Measurements from ENCODE around the gene AGBL2. TPM values are rescaled to one million over a fixed set of nuclear protein-coding genes. Genes with fewer than 3 reads are reported as not detected.

AGBL2 gene
- total RNA-seq, 6 donors from 2014 or later = 1.6 to 39.0 (median 10.7) TPM

DNA sequence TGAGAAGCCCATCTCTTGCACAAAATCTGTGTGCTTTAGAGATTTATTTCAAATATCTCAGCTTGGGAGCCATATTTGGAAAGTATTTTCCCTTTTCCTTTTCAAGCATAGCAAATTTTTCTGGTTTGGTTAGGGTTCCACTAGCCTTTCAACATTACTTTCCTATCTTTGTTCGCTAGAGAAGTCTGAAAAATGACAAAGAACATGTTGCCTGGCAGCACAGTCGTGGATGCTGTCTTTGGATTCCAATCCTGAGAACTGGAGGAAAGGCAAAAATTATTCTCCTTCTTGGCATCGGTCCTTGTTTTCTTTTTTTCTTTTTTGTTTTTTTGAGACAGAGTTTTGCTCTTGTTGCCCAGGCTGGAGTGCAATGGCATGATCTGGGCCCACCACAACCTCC is 65.9 kb downstream of the AGBL2 start:
- TF ChIP-seq EP300 (IDR thresholded peaks at IDR 0.05) (no peak), CTCF (IDR thresholded peaks at IDR 0.05) (no peak), POLR2AphosphoS5 (IDR thresholded peaks at IDR 0.05) (no peak), POLR2A (IDR thresholded peaks at IDR 0.05) (no peak)
- Histone ChIP-seq H3K36me3 (no peaks in the 10 kb centered on the region), H3K9me3 (no peaks in the 10 kb centered on the region), H3K27ac (no peak overlapping the region), H3K27me3 (no peaks in the 10 kb centered on the region), H3K4me1 (no peaks in the 10 kb centered on the region), H3K4me3 (no peak overlapping the region)
- no peak for DNase-seq
- 56 to 71% methylated on average over 3 of the region's 3 CpGs for WGBS, 2 donors
- ATAC-seq (ENCODE audit: low FRiP score in 2 of 2) = no peak

DNA sequence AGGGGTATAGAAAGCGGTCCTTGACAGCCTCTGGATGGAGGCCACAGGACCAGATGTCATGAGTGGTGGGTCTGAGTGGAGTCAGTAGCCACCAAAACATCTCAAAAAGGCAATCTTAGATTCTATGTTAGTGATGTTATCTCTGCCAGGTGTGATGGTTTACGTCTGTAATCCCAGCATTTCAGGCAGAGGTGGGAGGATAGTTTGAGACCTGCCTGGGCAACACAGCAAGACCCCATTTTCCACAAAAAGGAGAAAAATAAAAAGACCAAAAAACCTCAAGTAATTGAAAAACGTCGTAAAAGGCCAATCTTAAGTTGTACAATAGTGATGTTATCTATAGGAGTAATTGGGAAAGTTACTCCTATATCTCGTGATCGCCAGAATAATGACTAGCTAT is 69.2 kb downstream of the AGBL2 start:
- Histone ChIP-seq H3K9me3 (no peaks in the 10 kb centered on the region), H3K4me1 (peaks cover 6 to 14% (median 10%) of the 10 kb centered on the region in 4 donors), H3K36me3 (no peaks in the 10 kb centered on the region), H3K27me3 (no peaks in the 10 kb centered on the region), H3K4me3 (no peak overlapping the region), H3K27ac (no peak overlapping the region)
- ATAC-seq (ENCODE audit: low FRiP score in 2 of 2) (no peak), DNase-seq (no peak)
- TF ChIP-seq EP300 (IDR thresholded peaks at IDR 0.05) = no peak
- no peak for TF ChIP-seq POLR2AphosphoS5 (IDR thresholded peaks at IDR 0.05)
- TF ChIP-seq CTCF (IDR thresholded peaks at IDR 0.05) = no peak
- TF ChIP-seq POLR2A (IDR thresholded peaks at IDR 0.05) = no peak
- 89 to 93% methylated on average over 6 of the region's 6 CpGs for WGBS, 2 donors

DNA sequence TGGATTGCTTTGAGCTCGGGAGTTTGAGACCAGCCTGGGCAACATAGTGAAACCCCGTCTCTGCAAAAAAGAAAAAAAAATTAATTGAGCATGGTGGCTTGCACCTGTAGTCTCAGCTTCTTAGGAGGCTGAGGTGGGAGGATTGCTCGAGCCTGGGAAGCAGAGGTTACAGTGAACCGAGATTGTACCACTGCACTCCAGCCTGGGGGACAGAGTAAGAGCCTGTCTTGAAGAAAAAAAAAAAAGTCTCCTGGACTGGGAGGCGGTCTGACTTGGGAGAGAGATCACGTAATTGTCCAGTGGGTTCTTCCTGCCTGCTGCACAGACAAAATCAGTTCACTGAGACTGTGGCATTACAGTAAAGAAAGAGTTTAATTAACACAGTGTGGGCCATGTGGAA is 69.7 kb downstream of the AGBL2 start:
- ATAC-seq (ENCODE audit: low FRiP score in 2 of 2) = no peak
- peaks cover 10 to 17% (median 14%) of the 10 kb centered on the region in 4 donors for H3K4me1 ChIP-seq
- WGBS, 2 donors = 82% methylated on average over 6 of the region's 6 CpGs

DNA sequence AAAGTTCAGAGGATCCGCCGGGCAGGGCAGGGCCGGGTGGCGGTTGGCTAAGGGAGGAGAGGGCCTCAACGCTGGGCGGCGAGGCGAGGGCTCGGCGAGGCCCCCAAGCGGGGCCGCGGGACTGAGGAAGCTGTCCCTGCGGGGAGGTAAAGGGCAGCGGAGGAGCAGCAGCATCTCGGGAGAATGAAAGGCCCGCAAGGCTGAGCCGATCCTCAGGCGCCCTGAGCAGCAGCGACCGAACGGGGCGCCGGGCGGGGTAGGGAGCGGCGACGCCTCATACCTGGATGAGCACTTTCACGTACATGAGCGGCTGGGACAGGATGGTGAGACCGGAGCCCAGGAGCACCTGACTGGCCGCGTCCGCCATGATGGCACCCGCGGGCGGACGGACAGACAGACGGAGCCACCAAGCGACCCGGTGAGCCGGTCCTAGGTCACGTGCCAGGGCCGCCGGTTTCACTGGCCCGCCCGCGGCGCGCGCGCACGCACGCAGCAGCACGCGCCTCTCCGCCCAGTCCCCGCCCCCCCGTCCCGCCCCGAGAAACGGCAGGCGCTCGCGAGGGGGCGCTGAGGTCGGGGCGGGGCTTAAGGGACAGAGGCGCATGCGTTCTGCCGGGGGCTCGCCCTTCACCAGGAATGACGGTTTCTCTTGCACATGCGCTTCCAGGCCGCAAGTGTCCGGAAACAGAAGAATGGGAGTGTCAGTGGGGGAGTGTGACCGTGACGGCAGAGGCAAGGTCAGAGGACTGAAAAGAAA is 72.9 kb downstream of the AGBL2 start, which contains the start of gene MTCH2:
Gene MTCH2, minus strand, starts transcription at position 461 of the 757 bp plus-strand sequence. Its CDS starts 94 bp downstream, at position 367.
- Histone ChIP-seq H3K4me1 (peaks cover 10 to 17% (median 14%) of the 10 kb centered on the region in 4 donors), H3K4me3 (peak within 1 kb of the TSS; percentile 65 to 85 (median 76)), H3K27ac (peak within 1 kb of the TSS; percentile 85 to 95 (median 94)), H3K27me3 (no peaks in the 10 kb centered on the region), H3K36me3 (peaks cover 4 to 23% (median 8%) of the 10 kb centered on the region in 4 donors), H3K9me3 (no peaks in the 10 kb centered on the region)
- ATAC-seq (ENCODE audit: low FRiP score in 2 of 2) (peak; percentile 99), DNase-seq (peak; percentile 97 to 99)
- TF ChIP-seq CTCF (IDR thresholded peaks at IDR 0.05) (peak in 5 of 6 experiments; percentile 40 to 63 (median 54)), EP300 (IDR thresholded peaks at IDR 0.05) (peak in 1 of 4 donors; percentile 28), POLR2AphosphoS5 (IDR thresholded peaks at IDR 0.05) (peak; percentile 66 to 88), POLR2A (IDR thresholded peaks at IDR 0.05) (peak in 3 of 4 donors; percentile 28 to 81 (median 78))
- 1% methylated on average over 21 to 58 of the region's 78 CpGs for WGBS, 2 donors

More for the DNA sequence above, 69.7 kb downstream of the AGBL2 start:
- Histone ChIP-seq H3K9me3 (no peaks in the 10 kb centered on the region), H3K36me3 (no peaks in the 10 kb centered on the region), H3K4me3 (no peak overlapping the region), H3K27me3 (no peaks in the 10 kb centered on the region), H3K27ac (no peak overlapping the region)
- TF ChIP-seq EP300 (IDR thresholded peaks at IDR 0.05) = no peak
- TF ChIP-seq CTCF (IDR thresholded peaks at IDR 0.05) = no peak
- TF ChIP-seq POLR2AphosphoS5 (IDR thresholded peaks at IDR 0.05) = no peak
- no peak for TF ChIP-seq POLR2A (IDR thresholded peaks at IDR 0.05)
- no peak for DNase-seq

Data from upper lobe of left lung (tissue), 6 donors.